A673 (cell line): ENCODE results near the gene CSNK2A1. TPM values are rescaled to one million over a fixed set of nuclear protein-coding genes. Genes with fewer than 3 reads are reported as not detected.

Experiments used
- BruUV-seq: library from RNA; stranded (reverse); fragments of 400-500 nt; replicated peaks from 2 replicates; lab custom pipeline; 2021; lab: Mats Ljungman, UMichigan
- CTCF ChIA-PET: fragments of 300-600 bp; sonication (Branson Sonifier 250); formaldehyde crosslinking; loops from one replicate; lab custom pipeline; 2022; ENCODE audit warnings: antibody characterized with exemption; lab: Charles Lee
- POLR2A ChIA-PET: fragments of 300-600 bp; sonication (Branson Sonifier 250); formaldehyde crosslinking; loops from one replicate; lab custom pipeline; 2022; ENCODE audit warnings: antibody characterized with exemption; ENCODE audit not compliant: low non-redundant PET; lab: Charles Lee
- DNase-seq: peaks from one replicate; pipeline ENCODE4 v3.0.0-alpha.2; 2015; ENCODE audit warnings: low spot score
- H3K27ac ChIP-seq: fragments of 200-600 bp; sonication (generic); 2 replicates; pipeline ENCODE4 v1.5.1; 2016; ENCODE audit warnings: mixed run types, low read depth, mild to moderate bottlenecking, mixed read lengths, antibody characterized with exemption, low read length; ENCODE audit not compliant: poor library complexity, severe bottlenecking
- H3K27me3 ChIP-seq: fragments of 200-600 bp; sonication (generic); replicated peaks from 2 replicates; pipeline ENCODE4 v1.6.1; 2017; ENCODE audit warnings: mixed run types, low read depth, mild to moderate bottlenecking, mixed read lengths, antibody characterized with exemption, low read length; ENCODE audit not compliant: insufficient read depth, poor library complexity
- H3K36me3 ChIP-seq: fragments of 200-600 bp; sonication (generic); 2 replicates; pipeline ENCODE4 v1.6.1; 2016; ENCODE audit warnings: mixed run types, mild to moderate bottlenecking, mixed read lengths, antibody characterized with exemption, low read length; ENCODE audit not compliant: insufficient read depth, poor library complexity, severe bottlenecking
- H3K4me1 ChIP-seq: fragments of 200-600 bp; sonication (generic); 2 replicates; pipeline ENCODE4 v1.6.1; 2017; ENCODE audit warnings: mixed run types, mild to moderate bottlenecking, mixed read lengths, antibody characterized with exemption, low read length; ENCODE audit not compliant: insufficient read depth, poor library complexity, severe bottlenecking
- H3K4me3 ChIP-seq: fragments of 200-600 bp; sonication (generic); 2 replicates; pipeline ENCODE4 v1.5.1; 2016; ENCODE audit warnings: low read depth, mixed run types, mild to moderate bottlenecking, mixed read lengths, low read length; ENCODE audit not compliant: poor library complexity, severe bottlenecking
- H3K9me3 ChIP-seq: fragments of 200-600 bp; sonication (generic); 2 replicates; pipeline ENCODE4 v1.6.1; 2016; ENCODE audit warnings: mixed run types, low read depth, mild to moderate bottlenecking, mixed read lengths, antibody characterized with exemption, low read length; ENCODE audit not compliant: poor library complexity, severe bottlenecking
- EZH2 ChIP-seq: fragments of 200-600 bp; sonication (generic); IDR thresholded peaks from 2 replicates; pipeline ENCODE4 v1.6.1; 2017; ENCODE audit warnings: borderline replicate concordance, low read depth, mild to moderate bottlenecking, mixed read lengths, antibody characterized with exemption, low read length; ENCODE audit not compliant: poor library complexity, severe bottlenecking
- intact Hi-C: fragments of 100-400 bp; cut with micrococcal nuclease; formaldehyde crosslinking; loops from one replicate; pipeline ENCODE4 v1.10.0; 2022; ENCODE audit not compliant: unreplicated experiment
- total RNA-seq: library from RNA; stranded (reverse); gene quantifications from 2 replicates; pipeline ENCODE4 v1.2.3, GENCODE V29; 2021
- TF ChIP-seq, protein P1 (sequence below): fragments of 300-800, 200-600 bp; sonication (generic); conservative IDR thresholded peaks from 2 replicates; pipeline ENCODE4 v1.5.1; 2017; ENCODE audit warnings: low read depth, mild to moderate bottlenecking, antibody characterized with exemption, low read length, moderate library complexity, mixed read lengths

The CSNK2A1 gene
- total RNA-seq, 1 experiment from 2014 or later, result 233 TPM

- peaks cover 3% of the 10 kb centered on the region for H3K27me3 ChIP-seq
- intact Hi-C loops, result no loop called here
- no TSS peak for BruUV-seq
- POLR2A ChIA-PET, result no interaction called here
- no peak for DNase-seq
- CTCF ChIA-PET, result interaction anchor here (2.5 kb wide), 1 partner anchor 175 kb away, joined by 10 read pairs; no protein-coding TSS in a partner anchor
- peaks cover 9% of the 10 kb centered on the region for H3K4me1 ChIP-seq
- TF ChIP-seq, protein P1, sequence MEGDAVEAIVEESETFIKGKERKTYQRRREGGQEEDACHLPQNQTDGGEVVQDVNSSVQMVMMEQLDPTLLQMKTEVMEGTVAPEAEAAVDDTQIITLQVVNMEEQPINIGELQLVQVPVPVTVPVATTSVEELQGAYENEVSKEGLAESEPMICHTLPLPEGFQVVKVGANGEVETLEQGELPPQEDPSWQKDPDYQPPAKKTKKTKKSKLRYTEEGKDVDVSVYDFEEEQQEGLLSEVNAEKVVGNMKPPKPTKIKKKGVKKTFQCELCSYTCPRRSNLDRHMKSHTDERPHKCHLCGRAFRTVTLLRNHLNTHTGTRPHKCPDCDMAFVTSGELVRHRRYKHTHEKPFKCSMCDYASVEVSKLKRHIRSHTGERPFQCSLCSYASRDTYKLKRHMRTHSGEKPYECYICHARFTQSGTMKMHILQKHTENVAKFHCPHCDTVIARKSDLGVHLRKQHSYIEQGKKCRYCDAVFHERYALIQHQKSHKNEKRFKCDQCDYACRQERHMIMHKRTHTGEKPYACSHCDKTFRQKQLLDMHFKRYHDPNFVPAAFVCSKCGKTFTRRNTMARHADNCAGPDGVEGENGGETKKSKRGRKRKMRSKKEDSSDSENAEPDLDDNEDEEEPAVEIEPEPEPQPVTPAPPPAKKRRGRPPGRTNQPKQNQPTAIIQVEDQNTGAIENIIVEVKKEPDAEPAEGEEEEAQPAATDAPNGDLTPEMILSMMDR, result no peak
- TF ChIP-seq EZH2, result no peak
- no peaks in the 10 kb centered on the region for H3K36me3 ChIP-seq
- no peak overlapping the region for H3K27ac ChIP-seq
- H3K9me3 ChIP-seq, result no peaks in the 10 kb centered on the region
- H3K4me3 ChIP-seq, result no peak overlapping the region
Observed at GRCh38 chr20:564192-564591, 20.6 kb upstream of the CSNK2A1 start.

GRCh38 chr20:563187-563586, 19.6 kb upstream of the CSNK2A1 start:
- intact Hi-C loops, result no loop called here
- TF ChIP-seq, protein P1, result no peak
- no peak for TF ChIP-seq EZH2
- POLR2A ChIA-PET, result no interaction called here

GRCh38 chr20:562232-562897, 18.8 kb upstream of the CSNK2A1 start:
- intact Hi-C loops, result no loop called here
- no peak overlapping the region for H3K27ac ChIP-seq
- no peak for DNase-seq
- no peaks in the 10 kb centered on the region for H3K9me3 ChIP-seq
- ChIA-PET CTCF (interaction anchor here (0.5 to 2.5 kb wide), 3 partner anchors 83 to 177 kb away, joined by 3 to 22 read pairs (median 10); no protein-coding TSS in a partner anchor), POLR2A (no interaction called here)
- no peaks in the 10 kb centered on the region for H3K4me1 ChIP-seq
- TF ChIP-seq EZH2, result no peak
- TF ChIP-seq, protein P1, result no peak
- H3K36me3 ChIP-seq, result no peaks in the 10 kb centered on the region
- no peak overlapping the region for H3K4me3 ChIP-seq
- no peaks in the 10 kb centered on the region for H3K27me3 ChIP-seq
- BruUV-seq, result no TSS peak

More at GRCh38 chr20:563187-563586, 19.6 kb upstream of the CSNK2A1 start:
- Histone ChIP-seq H3K9me3 (no peaks in the 10 kb centered on the region), H3K4me3 (no peak overlapping the region), H3K27me3 (peaks cover under 1% of the 10 kb centered on the region), H3K27ac (no peak overlapping the region), H3K36me3 (no peaks in the 10 kb centered on the region), H3K4me1 (peaks cover 2% of the 10 kb centered on the region)
- no TSS peak for BruUV-seq
- no peak for DNase-seq
- CTCF ChIA-PET, result interaction anchor here (2.0 to 2.5 kb wide), 2 partner anchors 82 to 176 kb away, joined by 10 to 22 read pairs; no protein-coding TSS in a partner anchor
